Testis (tissue), 3 donors: ENCODE measurements around the gene SDK1. TPM values are rescaled to one million over a fixed set of nuclear protein-coding genes. Genes with fewer than 3 reads are reported as not detected.

ENCODE experiments used
- DNase-seq: peaks from one replicate; pipeline ENCODE4 v3.0.0-alpha.2; 2019
- H3K27ac ChIP-seq, 2 donors: fragments of 200-600 bp; sonication (generic); one replicate each; pipeline ENCODE4 v1.5.1; 2019
- H3K27me3 ChIP-seq: fragments of 200-600 bp; sonication (generic); one replicate; pipeline ENCODE4 v1.5.1; 2019
- H3K36me3 ChIP-seq: fragments of 200-600 bp; sonication (generic); one replicate; pipeline ENCODE4 v1.5.1; 2017; ENCODE audit warnings: low read depth; ENCODE audit errors: missing control alignments
- H3K4me1 ChIP-seq: fragments of 200-600 bp; sonication (generic); one replicate; pipeline ENCODE4 v1.5.1; 2019
- H3K4me3 ChIP-seq, 2 donors: fragments of 200-600 bp; sonication (generic); one replicate each; pipeline ENCODE4 v1.5.1; 2017 to 2019
- H3K9me3 ChIP-seq: fragments of 200-600 bp; sonication (generic); one replicate; pipeline ENCODE4 v1.5.1; 2017
- POLR2A ChIP-seq: fragments of 450-650 bp; IDR thresholded peaks from one replicate; pipeline ENCODE4 v1.6.1; 2017; ENCODE audit warnings: antibody characterized with exemption, mild to moderate bottlenecking, moderate library complexity
- WGBS, 2 donors: methylation state at CpG; one replicate each; pipeline ENCODE4 v1.1.5; 2018; 5-methylcytosine and 5-hydroxymethylcytosine counted together
- intact Hi-C: fragments of 100-400 bp; cut with DNase I; formaldehyde crosslinking; loops from one replicate; pipeline ENCODE4 v1.15.1; 2023; ENCODE audit warnings: low total_unique reads
- polyA plus RNA-seq: library from polyadenylated mRNA; stranded (reverse); fragments of 350-450 nt; fragmentation: Illumina TruSeq; extraction: RNeasy Lipid Tissue Mini Kit (QIAGEN cat#74804); gene quantifications from one replicate; pipeline ENCODE4 v1.2.3, GENCODE V29; 2014; ENCODE audit warnings: low read depth, low replicate concordance; ENCODE audit not compliant: insufficient read depth
- total RNA-seq, 2 donors: library from RNA; depleted of rRNA; stranded (reverse); fragments of >200 nt; gene quantifications; one replicate each; pipeline ENCODE4 v1.2.3, GENCODE V29; 2016
- TF ChIP-seq, protein P1 (sequence below), 3 experiments: fragments of 450-650 bp in 2 of 3; fragments of 200-600 bp in 1 of 3; sonication (generic) in 1 of 3; IDR thresholded peaks; one replicate each; pipeline ENCODE4 v1.5.1; 2016 to 2019; ENCODE audit warnings: antibody characterized with exemption in 3 of 3, mild to moderate bottlenecking in 2 of 3, moderate library complexity in 1 of 3

The SDK1 gene
- total and polyA plus RNA-seq, 3 donors from 2014 or later: 20.0 to 36.2 (median 24.9) TPM

DNA sequence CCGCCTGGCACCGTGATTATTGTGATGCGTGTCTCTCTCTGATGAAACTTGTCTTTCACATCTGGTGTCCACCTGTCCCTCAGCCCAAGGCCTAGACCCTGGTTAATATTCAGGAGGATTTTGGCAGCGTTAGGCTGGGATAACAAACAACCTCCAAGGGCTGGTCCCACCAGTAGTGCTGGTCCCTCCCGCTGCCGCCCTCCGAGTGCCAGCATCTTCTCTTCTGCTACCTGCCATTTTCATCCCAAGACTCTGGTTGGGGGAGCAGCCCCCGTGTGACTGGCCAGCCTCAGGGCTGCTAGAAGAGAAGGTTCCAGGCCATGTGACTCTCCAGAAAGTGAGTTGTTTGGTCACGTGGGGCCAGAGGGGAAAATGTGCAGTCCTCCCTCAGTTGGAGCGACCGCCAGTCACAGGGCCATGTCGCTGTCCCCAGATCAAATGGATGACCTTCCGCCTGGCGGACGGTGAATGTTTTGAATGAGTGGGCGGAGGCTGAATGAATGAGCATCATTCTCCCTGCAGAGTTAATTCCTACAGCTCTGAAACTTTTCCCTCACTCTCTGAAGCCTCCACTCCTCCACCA is 901.2 kb downstream of the SDK1 start:
- H3K4me3 ChIP-seq: no peak overlapping the region

DNA sequence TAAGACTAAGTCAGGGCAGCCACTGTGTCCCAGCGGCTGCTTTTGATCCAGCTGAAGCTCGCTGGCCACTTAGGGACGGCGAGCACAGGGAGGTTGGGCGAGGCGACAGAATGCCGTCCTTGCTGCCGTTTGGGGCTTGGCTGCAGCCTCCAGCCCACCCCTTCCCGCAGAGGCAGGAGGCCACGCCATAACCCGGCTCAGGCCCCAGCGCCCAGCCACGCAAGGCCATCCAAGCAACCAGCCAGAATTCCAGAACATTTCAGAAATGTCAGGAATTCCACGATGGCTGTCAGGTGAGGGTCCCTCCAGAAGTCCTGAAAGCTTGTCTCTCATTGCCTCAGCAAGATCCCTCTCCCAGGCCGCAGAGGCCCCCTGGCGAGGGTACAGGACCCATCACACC is 901.9 kb downstream of the SDK1 start:
- TF ChIP-seq, protein P1, sequence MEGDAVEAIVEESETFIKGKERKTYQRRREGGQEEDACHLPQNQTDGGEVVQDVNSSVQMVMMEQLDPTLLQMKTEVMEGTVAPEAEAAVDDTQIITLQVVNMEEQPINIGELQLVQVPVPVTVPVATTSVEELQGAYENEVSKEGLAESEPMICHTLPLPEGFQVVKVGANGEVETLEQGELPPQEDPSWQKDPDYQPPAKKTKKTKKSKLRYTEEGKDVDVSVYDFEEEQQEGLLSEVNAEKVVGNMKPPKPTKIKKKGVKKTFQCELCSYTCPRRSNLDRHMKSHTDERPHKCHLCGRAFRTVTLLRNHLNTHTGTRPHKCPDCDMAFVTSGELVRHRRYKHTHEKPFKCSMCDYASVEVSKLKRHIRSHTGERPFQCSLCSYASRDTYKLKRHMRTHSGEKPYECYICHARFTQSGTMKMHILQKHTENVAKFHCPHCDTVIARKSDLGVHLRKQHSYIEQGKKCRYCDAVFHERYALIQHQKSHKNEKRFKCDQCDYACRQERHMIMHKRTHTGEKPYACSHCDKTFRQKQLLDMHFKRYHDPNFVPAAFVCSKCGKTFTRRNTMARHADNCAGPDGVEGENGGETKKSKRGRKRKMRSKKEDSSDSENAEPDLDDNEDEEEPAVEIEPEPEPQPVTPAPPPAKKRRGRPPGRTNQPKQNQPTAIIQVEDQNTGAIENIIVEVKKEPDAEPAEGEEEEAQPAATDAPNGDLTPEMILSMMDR (IDR thresholded peaks at IDR 0.05): no peak
- TF ChIP-seq POLR2A: no peak
- Histone ChIP-seq H3K27ac (no peak overlapping the region), H3K9me3 (no peaks in the 10 kb centered on the region), H3K4me1 (no peaks in the 10 kb centered on the region), H3K36me3 (no peaks in the 10 kb centered on the region), H3K4me3 (no peak overlapping the region), H3K27me3 (no peaks in the 10 kb centered on the region)
- WGBS, 2 donors: 88 to 92% methylated on average over 12 to 16 of the region's 16 CpGs
- no peak for DNase-seq
- intact Hi-C loops: no loop called here

More for the DNA sequence above, 901.2 kb downstream of the SDK1 start:
- WGBS, 2 donors: 86 to 95% methylated on average over 16 of the region's 16 CpGs
- Histone ChIP-seq H3K27me3 (no peaks in the 10 kb centered on the region), H3K27ac (no peak overlapping the region), H3K9me3 (no peaks in the 10 kb centered on the region), H3K4me1 (no peaks in the 10 kb centered on the region), H3K36me3 (no peaks in the 10 kb centered on the region)
- intact Hi-C loops: no loop called here
- DNase-seq: no peak
- TF ChIP-seq POLR2A: no peak

DNA sequence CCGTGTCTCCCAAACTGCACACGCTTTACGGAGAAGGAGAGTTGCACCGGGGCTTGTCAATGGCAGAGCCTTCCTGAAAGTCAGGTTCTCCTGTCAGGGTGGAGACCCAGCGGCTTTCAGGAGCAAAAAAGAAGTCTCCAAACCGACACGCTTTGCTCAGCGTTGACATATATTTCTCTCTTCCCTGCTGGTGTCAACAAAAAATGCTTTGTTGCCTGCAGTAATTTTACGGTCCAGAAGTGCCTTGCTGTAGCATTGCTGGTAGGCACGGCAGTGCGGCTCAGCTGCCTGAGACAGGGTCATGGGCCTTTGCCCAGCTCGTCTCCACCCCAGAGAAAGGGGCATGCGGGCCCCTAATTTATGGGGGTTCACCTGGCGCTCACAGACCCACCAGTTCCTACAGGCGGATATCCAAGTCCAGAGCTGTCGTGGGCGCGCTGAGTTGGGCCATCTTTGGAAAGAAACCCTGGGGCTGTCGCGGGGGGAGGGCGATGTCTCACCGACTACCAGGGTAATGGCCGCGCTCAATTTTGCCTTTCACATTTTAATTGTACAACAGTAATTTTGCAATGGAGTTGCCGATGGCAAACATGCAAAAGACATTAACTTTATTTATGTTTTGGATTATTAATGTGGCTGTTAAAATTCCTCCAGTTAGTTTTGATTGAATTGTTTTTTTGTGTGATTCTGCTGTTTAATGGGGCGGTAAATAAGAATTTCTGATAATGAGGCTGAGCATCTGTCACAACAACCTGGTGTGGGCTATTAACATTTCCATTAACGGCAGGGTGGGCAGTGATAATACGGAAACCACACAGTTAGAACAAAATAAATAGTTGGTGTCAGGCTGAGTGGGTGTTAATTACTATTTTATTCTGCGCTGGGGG is 902.8 kb downstream of the SDK1 start:
- no peak for TF ChIP-seq POLR2A
- TF ChIP-seq, protein P1 (IDR thresholded peaks at IDR 0.05): no peak
- 71 to 89% methylated on average over 23 to 29 of the region's 29 CpGs for WGBS, 2 donors
- H3K27ac ChIP-seq: no peak overlapping the region
- no peaks in the 10 kb centered on the region for H3K4me1 ChIP-seq
- no peak overlapping the region for H3K4me3 ChIP-seq
- intact Hi-C loops: no loop called here
- no peaks in the 10 kb centered on the region for H3K36me3 ChIP-seq
- H3K27me3 ChIP-seq: no peaks in the 10 kb centered on the region
- DNase-seq: no peak
- no peaks in the 10 kb centered on the region for H3K9me3 ChIP-seq

DNA sequence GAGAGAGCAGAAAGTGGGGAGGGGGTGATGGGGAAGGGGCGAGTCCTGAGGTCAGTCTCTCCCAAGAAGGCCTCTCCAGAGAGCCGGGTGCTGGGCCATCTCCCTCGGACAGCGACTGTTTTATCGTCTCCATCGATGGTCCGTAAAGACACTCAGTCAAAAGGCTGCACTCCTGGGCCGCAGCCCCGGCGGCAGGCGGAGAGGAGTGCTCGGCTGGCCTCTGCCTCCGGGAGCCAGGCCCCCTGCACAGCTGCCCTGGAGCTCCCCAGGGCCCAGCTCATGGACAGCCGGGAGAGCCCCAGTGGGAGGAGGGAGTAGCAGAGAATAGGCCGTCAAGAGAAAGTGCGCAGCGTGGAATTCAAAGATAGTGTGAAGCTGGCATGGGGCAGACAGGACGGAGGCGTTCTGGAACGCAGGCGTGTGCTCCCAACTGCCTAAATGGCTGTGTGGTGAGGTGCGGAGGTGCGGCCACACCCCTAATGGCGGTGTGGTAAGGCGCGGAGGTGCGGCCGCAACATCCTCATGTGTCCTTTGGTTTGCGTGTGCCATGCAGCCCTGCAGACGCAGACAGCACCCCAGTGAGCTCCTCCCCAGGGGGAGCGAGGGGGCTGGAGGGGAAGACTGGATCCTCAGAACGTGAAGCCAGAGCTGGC is 903.6 kb downstream of the SDK1 start:
- no peaks in the 10 kb centered on the region for H3K27me3 ChIP-seq
- intact Hi-C loops: no loop called here
- WGBS, 2 donors: 46 to 81% methylated on average over 31 to 32 of the region's 32 CpGs
- H3K36me3 ChIP-seq: no peaks in the 10 kb centered on the region
- H3K4me3 ChIP-seq: no peak overlapping the region
- H3K9me3 ChIP-seq: no peaks in the 10 kb centered on the region
- no peak overlapping the region for H3K27ac ChIP-seq
- TF ChIP-seq, protein P1 (IDR thresholded peaks at IDR 0.05): no peak
- no peak for TF ChIP-seq POLR2A
- no peak for DNase-seq
- H3K4me1 ChIP-seq: no peaks in the 10 kb centered on the region

DNA sequence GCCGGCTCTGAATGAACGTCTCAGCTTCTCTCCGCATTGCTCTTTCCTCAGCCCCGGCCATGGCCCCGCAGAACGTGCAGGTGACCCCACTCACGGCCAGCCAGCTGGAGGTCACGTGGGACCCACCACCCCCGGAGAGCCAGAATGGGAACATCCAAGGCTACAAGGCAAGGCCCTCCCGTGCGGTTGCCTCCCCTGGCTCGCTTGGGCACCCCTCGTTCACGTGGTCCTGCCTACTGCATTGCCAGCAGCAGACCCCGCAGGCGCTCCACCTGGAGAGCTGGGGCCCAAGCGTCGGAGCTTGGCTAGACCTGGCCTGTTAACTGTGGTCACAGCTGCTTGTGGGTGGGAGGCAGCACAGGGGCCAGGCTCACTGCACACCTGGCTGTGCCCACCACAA is 904.8 kb downstream of the SDK1 start:
- no peaks in the 10 kb centered on the region for H3K9me3 ChIP-seq
- WGBS, 2 donors: 97% methylated on average over 18 of the region's 18 CpGs; no CpG with 5 or more reads in 1 of the 2 donors
- H3K36me3 ChIP-seq: no peaks in the 10 kb centered on the region
- no peaks in the 10 kb centered on the region for H3K4me1 ChIP-seq
- intact Hi-C loops: no loop called here
- no peaks in the 10 kb centered on the region for H3K27me3 ChIP-seq
- no peak overlapping the region for H3K4me3 ChIP-seq
- DNase-seq: no peak
- no peak overlapping the region for H3K27ac ChIP-seq
- no peak for TF ChIP-seq POLR2A
- TF ChIP-seq, protein P1 (IDR thresholded peaks at IDR 0.05): no peak
